NB4 (cell line): Measurements from ENCODE around the gene MTURN.

ENCODE experiments used
- CTCF ChIP-seq: IDR thresholded peaks from one replicate; pipeline ENCODE4 v1.5.1; 2012; ENCODE audit warnings: low read depth, low read length
- POLR2A ChIP-seq: IDR thresholded peaks from 2 replicates; pipeline ENCODE4 v1.6.1; 2011; ENCODE audit warnings: mild to moderate bottlenecking; ENCODE audit not compliant: insufficient read length; ENCODE audit errors: extremely low read depth

- TF ChIP-seq POLR2A (no peak), CTCF (no peak)
These were observed 15.0 kb downstream of the MTURN start for GRCh38 chr7:30149640-30150272.
